ENCODE results near the gene MDC1.
A peak's percentile ranks its signal among the peaks of the same experiment; 100 is the strongest.
"Not testable (repeated sequence)": the region's sequence is repeated elsewhere in the genome, so short reads cannot be mapped to it uniquely, and the experiment has no call there.

The MDC1 gene

DNA sequence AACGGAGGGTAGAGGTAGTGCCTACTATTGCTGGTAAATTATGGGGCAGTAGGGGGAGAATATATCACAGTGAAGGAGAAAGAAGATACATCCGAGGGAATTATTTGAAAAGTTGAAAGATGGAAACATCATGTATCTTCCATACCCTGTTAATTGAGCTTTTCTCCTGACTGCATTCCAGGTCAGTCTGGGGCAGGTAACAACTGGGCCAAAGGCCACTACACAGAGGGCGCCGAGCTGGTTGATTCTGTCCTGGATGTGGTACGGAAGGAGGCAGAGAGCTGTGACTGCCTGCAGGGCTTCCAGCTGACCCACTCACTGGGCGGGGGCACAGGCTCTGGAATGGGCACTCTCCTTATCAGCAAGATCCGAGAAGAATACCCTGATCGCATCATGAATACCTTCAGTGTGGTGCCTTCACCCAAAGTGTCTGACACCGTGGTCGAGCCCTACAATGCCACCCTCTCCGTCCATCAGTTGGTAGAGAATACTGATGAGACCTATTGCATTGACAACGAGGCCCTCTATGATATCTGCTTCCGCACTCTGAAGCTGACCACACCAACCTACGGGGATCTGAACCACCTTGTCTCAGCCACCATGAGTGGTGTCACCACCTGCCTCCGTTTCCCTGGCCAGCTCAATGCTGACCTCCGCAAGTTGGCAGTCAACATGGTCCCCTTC lies 6.2 kb upstream of the MDC1 start:
- DNase-seq, result not testable (repeated sequence)

DNA sequence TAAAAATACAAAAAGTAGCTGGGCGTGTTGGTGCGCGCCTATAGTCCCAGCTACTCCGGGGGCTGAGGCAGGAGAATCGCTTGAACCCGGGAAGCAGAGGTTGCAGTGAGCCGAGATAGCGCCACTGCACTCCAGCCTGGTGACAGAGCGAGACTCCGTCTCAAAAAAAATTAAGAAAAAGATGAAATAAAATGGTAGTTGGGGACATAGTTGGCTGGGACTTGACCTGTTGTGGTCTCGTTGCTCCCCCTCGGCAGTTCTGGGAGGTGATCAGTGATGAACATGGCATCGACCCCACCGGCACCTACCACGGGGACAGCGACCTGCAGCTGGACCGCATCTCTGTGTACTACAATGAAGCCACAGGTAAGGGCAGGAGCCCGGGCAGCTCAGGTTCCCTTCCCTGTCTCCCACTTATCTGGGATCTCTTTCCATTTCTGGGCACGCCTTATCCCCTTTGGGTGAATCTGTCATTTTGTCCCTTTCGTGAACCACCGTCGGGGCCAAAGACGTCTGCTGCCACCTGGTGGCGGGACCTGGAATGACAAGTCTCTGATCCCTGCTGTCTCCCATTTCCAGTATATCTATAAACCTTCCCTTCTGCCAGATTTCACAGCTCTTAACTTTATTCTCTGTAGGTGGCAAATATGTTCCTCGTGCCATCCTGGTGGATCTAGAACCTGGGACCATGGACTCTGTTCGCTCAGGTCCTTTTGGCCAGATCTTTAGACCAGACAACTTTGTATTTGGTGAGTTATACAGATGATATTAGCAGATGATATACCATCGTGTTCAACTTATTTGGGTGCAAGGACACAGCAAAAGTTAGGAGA lies 5.4 kb upstream of the MDC1 start:
- DNase-seq, result peak; percentile 80

DNA sequence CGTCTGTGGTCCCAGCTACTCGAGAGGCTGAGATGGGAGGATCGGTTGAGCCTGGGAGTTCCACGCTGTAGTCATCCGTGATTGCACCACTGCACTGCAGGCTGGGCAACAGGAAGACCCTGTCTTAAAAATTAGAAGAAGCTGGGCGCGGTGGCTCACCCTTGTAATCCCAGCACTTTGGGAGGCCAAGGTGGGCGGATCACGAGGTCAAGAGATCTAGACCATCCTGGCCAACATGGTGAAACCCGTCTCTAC lies 4.9 kb upstream of the MDC1 start:
- peak; percentile 23 for DNase-seq

DNA sequence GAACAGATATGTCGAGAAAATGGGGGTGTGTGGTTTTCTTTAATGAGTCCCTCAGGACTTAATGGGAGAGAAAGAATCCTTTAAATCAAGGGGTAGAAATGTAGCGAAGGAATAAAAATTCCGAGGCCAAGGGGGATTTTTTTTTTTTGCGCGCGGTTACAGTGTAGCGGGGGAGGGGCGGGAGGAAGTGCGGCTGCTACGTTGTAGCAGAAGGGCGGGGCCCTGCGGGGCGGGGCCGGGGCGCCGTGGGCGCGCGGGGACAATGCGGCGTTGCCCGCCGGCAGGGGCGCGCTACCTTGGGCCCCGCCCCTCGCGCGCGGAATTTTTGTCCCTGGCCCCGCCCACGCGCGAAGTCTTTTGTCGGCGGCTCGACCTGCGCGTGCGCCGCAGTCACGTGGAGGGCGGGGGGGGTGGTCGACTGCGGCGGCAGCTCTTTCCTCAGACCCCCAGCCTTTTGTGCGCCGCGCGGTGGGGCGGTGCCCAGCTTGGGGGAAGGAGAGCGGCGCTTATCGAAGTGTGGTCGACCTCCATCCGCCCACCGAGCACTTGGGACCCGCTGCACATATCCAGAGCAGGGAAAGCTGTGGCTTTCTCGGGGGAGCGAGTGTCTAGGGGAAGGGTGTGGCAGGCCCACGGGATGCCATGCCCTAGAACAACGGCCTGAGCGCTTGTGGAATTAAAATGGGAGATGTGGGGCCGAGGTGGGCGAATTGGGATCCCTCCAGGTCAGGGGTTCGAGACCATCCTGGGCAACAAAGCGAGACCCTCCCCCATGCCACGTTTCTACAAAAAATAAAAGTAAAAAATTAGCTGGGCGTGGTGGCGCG lies 4.3 kb upstream of the MDC1 start:
- peak; percentile 98 for DNase-seq

DNA sequence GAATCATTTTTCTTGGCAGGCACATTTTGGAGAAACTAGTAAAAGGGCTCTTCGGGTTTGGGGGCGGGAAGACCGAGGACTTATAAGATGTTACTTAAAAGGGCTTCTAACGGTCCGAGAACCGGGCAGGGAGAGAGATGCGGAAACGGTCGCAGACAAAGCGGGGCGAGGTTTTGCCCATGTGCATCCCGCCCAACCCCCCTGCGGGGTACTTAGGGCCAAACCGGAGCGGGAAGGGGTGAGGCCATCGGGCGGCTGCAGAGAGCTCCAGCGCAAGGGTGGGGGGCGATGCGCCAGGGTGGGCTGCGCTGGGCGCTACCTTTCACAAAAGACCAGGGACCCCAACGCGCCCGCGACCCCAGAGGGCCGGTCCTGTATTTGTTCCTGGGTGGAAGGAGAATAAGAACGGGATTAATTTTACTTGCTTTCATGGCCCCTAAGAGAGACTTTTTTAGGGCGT lies 3.7 kb upstream of the MDC1 start:
- peak; percentile 75 for DNase-seq

DNA sequence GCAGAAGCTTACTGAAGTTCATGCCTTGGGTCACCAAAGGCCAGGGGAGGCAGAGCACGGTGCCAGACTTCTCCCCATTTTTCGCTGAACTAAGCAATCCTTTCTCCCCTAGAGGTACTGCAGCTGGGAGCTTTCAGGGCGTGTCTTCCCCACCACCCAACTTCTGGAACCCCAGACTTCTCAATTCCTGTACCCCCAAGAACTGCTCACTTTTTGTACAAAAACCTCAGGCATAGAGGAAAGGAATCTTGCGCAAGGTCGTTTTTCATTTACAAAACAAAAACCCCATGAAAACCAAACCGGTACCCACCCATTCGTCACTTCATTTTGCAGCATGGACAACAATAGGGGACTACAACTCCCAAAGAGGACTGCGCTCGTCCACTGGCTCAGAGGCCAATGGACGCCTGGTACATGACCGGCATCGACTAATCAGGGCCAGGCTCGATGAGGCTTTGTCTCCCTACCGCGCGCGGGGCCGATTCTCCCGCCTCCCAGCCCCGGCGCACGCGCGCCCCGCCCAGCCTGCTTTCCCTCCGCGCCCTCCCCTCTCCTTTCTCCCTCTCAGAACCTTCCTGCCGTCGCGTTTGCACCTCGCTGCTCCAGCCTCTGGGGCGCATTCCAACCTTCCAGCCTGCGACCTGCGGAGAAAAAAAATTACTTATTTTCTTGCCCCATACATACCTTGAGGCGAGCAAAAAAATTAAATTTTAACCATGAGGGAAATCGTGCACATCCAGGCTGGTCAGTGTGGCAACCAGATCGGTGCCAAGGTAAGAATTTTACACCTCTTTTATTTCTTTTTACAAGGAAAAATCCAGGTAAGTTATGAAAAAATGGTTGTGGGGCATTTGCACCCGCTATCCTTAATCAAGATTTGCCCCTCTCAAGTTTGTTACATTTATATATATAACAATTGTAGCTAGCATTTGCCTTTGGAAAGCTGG lies 3.0 kb upstream of the MDC1 start, which contains the start of gene TUBB:
Gene TUBB, plus strand, starts transcription at position 562 of the 947 bp plus-strand sequence. Its CDS starts 155 bp downstream, at position 717.
- DNase-seq, result peak; percentile 95

DNA sequence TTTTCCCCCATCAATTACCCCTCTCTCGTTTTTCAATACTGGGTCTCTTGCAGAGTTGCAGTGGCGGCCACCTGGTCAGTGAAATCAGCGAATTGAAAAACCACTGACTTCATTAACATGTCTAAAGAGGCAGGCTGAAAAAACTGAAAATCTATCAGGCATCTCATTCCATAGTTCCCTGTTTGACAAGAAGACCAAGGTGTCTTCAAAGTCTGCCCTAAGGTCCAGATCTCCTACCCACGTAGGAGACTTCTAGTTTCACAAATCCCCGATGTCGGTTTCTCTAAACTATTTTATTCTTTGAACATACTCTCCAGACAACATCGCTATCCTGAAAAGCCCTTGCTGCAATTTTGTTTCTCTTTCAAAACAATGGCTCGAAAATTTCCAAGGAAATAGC lies 2.3 kb upstream of the MDC1 start:
- DNase-seq, result no peak

DNA sequence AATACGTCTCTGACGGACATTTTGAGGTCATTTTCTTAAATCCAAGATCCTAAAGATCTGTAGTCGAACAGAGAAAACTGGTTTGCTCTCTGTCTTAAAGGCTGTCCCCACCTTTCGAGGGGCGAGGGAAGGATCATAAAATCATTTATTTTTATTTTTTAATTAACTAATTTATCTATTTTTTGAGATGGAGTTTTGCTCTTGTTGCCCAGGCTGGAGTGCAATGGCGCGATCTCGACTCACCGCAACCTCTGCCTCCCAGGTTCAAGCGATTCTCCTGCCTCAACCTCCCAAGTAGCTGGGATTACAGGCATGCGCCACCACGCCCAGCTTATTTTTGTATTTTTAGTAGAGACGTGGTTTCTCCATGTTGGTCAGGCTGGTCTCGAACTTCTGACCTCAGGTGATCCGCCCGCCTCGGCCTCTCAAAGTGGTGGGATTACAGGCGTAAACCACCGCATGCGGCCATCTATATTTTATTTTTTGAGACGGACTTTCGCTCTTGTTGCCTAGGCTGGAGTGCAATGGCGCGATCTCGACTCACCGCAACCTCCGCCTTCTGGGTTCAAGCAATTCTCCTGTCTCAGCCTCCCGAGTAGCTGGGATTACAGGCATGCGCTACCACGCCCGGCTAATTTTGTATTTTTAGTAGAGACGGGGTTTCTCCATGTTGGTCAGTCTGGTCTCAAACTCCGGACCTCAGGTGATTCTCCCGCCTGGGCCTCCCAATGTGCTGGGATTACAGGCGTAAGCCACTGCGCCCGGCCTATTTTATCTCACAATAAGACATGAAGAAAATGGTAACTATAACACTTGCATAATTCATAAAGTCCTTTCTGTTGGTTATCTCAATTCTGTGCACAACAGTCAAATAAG lies 1.0 kb upstream of the MDC1 start:
- not testable (repeated sequence) for DNase-seq

DNA sequence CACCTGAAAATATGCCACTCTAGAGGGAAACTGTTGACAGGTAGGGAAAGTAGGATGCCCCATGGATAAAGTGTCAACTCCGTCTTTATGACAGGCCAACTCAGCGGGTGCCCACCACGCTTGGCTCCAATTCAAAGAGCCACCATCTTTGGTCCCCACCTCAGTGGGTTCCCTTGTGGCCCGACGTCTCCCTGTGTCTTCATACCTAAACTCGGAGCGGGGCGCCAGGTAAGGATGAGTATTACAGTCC lies 277 bp downstream of the MDC1 start:
- DNase-seq, result no peak

DNA sequence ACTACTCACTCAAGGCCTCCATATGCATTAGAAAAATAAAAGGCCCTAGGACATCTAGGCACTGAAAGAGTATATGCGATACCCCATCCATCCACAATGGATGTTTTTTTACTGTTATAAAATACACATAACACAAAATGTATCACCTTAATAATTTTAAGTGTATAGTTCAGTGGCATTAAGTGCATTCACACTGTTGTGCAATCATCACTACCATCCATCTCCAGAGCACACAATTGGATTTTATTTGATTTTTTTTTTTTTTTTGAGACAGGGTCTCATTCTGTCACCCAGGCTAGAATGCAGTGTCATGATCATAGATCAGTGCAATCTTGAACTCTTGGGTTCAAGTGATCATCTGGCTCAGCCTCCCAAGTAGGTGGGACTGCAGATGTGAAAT lies 2.8 kb downstream of the MDC1 start:
- DNase-seq, result no peak

DNA sequence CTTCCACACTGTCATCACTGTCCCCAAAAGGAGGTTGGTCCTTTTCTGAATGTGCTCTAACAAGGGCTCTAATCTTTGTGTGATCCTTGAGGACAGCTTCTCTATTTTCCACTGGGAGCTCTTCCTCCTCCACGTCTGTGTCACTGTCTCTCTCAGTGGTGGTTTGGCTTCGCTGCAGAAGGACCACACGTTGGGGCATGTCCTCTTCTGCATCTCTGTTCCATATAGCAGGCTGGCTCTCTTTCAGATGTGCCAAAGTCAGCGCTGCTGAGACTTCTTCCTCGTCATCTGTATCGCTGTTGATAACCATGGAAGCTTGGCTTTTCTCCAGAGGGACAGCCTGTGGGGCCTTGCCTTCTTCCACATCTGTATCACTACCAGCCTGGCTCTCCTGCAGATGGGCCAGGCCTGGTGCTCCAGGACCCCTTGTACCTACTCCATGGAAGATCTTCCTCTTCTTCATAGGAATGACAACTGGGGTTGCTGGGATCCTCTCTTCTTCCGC lies 4.6 kb downstream of the MDC1 start:
- DNase-seq, result no peak

DNA sequence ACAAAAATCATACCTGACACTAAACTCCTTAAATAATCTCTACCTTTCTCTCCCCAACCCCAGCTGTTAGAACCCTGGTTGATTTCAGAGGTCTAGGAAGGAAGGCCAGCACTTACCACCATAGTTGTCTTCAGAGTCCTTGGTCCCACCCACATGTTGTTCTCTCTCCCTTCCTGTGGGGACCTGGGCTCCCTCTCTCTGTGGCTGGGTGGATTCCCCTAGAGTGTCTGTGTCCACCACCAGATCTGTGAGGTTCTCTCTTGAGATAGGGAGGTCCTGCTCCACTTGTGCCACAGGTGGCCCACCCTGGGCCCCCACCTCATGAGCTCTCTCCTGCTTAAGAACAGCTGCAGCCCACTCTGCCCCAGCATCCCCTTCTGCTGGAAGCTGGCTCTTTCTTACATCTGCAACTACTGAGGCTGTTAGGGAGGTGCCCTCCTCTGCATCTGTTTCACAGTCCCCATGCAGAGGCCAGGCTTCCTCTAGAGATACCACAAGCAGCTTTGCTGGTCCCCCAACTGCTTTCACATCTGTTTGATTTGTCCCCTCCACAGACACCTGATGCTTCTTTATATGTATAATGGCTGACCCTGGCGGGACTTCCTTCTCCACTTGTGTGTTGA lies 5.2 kb downstream of the MDC1 start:
- no peak for DNase-seq

DNA sequence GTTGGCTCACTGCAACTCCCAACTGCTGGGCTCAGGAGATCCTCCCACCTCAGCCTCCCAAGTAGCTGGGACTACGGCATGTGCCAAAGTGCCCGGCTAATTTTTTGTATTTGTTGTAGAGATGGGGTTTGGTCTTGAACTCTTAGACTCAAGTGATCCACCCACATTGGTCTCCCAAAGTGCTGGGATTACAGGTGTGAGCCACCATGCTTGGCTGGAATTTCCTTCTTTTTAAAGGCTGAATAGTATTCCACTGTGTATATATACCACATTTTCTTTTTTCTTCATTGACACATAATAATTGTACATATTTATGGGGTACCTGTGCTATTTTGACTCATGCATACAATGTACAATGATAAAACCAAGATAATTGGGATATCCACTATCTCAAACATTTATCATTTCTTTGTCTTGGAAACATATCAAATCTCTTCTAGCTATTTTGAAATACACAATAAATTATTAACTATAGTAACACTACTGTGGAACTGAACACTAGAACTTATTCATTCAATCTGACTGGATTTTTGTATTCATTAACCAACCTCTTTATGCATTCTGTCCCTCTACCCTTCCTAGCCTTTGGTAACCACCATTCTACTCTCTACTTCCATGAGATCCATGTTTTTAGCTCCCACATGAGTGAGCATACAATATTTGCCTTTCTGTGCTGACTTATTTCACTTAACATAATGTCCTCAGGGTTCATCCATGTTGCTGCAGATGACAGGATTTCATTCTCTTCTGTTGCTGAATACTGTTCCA lies 7.8 kb downstream of the MDC1 start:
- DNase-seq, result no peak

DNA sequence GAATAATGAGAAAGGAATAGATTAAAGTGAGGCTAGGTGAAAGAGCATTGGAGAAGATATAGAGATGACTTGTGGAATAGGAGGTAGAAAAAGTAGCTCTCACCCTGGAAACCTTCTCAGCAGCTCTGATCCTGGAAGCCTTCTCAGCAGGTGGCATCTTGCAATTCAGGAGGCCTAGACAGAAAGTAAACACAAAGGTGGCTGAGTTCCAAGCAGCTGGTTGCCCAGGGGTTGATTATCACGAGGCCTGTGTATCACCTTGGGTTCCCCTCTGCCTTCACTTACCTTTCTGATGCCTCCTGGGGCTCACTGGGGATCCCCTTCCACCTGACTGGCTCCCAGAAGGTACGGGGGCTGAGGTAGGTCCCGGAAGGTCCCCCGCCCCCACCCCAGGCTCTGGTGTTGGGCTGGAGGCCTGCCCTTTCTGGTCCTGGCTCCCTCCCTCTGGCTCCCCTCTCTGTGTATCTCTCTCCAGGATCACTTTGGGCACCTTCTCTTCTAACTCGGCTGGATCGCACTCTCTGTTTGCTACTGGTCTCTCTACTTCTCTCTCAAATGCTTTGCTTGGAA lies 9.7 kb downstream of the MDC1 start:
- no peak for DNase-seq

DNA sequence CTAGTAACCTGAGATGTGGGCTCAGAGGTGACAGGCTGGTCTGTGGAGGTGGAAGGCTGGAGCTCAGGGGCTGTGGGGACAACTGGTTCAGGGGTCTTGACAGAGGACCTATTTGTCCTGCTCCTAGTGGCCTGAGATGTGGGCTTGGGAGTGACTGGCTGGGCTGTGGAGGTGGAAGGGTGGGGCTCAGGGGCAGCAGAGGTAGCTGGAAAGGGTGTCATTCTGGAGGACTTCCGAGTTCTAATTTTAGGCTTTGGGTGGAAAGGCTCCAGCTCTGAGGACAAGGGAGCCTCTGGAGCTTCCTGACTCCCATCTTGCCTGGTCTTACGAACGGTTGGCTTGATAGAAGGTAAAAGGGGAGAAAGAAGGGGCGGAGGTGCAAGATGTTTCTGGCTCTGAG lies 11.5 kb downstream of the MDC1 start:
- no peak for DNase-seq

DNA sequence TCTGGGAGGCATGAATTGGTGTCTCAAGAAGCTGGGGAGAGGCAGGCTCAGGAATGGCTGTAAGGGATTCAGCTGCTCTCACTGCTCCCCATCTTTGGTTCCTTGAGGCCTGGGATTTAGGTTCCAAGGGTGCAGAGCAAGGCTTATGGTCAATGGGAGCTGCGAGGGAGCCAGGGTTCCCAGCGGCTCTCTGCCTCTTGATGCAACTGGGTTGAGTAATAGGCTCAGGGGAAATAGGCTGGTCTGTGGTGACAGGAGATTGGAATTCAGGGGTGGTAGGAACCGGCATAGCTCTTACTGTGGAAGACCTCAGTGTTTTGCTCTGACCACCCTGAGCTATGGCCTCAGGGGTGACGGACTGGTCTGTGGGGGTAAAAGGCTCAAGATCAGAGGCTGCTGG lies 13.3 kb downstream of the MDC1 start:
- no peak for DNase-seq

DNA sequence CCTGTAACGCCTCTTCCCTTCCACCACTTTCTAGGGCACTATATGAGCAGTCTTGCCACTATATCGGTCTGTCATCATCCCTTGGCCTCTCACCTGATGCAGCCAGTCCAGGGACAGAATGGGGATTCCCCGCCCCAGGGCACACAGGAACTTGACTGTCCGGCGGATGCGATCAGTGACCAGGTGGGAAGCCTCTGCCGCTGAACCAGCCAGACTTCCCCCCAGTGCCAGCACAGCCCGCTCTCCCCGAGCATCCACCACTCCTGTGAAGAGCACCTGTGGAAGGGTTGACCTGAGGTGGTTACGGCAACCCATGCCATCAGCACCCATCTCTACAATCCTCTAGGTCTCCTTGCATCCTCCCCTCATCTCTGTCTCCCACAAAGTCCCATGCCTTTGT lies 14.1 kb downstream of the MDC1 start:
- DNase-seq, result no peak

DNA sequence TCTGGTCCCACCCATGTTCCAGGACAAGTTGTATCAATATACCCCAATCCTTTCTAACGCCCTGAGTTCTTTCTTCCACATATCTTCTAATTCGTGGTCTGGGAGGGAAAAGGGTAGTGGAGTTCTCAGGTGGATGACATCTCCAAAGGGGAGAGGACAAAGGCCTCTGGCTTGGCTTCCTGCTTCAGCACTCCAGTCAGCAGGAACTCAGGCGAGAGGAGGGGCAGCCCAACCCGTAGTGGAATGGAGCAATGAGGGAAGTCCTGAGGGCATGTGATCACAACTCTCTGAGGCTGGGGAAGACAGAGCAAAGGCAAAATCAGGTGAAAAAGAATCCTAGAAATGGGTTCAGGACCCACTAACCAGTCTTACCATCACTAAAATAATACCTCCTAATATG lies 16.7 kb downstream of the MDC1 start:
- no peak for DNase-seq

DNA sequence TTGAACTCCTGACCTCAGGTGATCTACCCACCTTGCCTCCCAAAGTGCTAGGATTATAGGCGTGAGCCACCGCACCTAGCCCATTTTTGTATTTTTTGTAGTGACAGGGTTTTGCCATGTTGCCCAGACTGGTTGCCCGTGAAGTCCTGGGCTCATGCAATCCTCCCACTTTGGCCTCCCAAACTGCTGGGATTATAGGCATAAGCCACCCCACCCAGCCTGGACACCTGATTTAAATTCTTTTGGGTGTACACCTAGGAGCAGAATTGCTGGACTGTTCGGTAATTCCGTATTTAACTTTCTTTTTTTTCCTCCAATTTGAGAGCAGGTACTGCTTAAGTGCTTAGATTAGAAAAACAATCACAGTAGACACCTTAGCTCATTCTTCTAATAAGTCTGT lies 20.6 kb downstream of the MDC1 start:
- DNase-seq, result no peak
